SK-N-SH (cell line): Measurements from ENCODE around the gene POU2F3.

Source experiments
- CTCF ChIP-seq: fragments of 200-600 bp; sonication (generic); IDR thresholded peaks from 2 replicates; pipeline ENCODE4 v1.6.1; 2017; ENCODE audit warnings: antibody characterized with exemption, mild to moderate bottlenecking, moderate library complexity
- GABPA ChIP-seq: IDR thresholded peaks from 2 replicates; pipeline ENCODE4 v1.4.0; 2012; ENCODE audit warnings: low read depth, mild to moderate bottlenecking
- IRF3 ChIP-seq: fragments of 150-350 bp; IDR thresholded peaks from 2 replicates; pipeline ENCODE4 v1.6.1; 2016; ENCODE audit warnings: mild to moderate bottlenecking, low read depth, low read length
- RAD21 ChIP-seq: IDR thresholded peaks from 2 replicates; pipeline ENCODE4 v1.6.1; 2012; ENCODE audit warnings: mild to moderate bottlenecking, low read length
- REST ChIP-seq: IDR thresholded peaks from 2 replicates; pipeline ENCODE4 v1.6.1; 2012; ENCODE audit warnings: mild to moderate bottlenecking, low read depth, low read length, moderate library complexity
- TAF1 ChIP-seq: IDR thresholded peaks from 2 replicates; pipeline ENCODE4 v1.6.1; 2012; ENCODE audit warnings: low read depth, mild to moderate bottlenecking, low read length, moderate library complexity, borderline replicate concordance
- YY1 ChIP-seq: IDR thresholded peaks from 2 replicates; pipeline ENCODE4 v1.4.0; 2012; ENCODE audit warnings: low read depth, mild to moderate bottlenecking

GRCh38 chr11:120365512-120365911 is 125.6 kb downstream of the POU2F3 start:
- no peak for TF ChIP-seq RAD21
- TF ChIP-seq CTCF, result no peak
- no peak for TF ChIP-seq YY1
- TF ChIP-seq TAF1, result no peak
- no peak for TF ChIP-seq GABPA
- no peak for TF ChIP-seq REST
- no peak for TF ChIP-seq IRF3
